Mesenchymal stem cell (in vitro differentiated cells and primary cell): Measurements from ENCODE around the gene ABTB2.

Experiments
- DNase-seq: peaks from one replicate; pipeline ENCODE4 v3.0.0-alpha.2; 2013
- H2AFZ ChIP-seq: one replicate; pipeline ENCODE4 v1.6.1; 2013; ENCODE audit warnings: low read depth, mild to moderate bottlenecking, control low read depth, inconsistent platforms, low read length, moderate library complexity
- H2AK5ac ChIP-seq: 2 replicates; pipeline ENCODE4 v1.6.1; 2013; ENCODE audit warnings: low read length, moderate library complexity, mild to moderate bottlenecking, inconsistent platforms; ENCODE audit not compliant: severe bottlenecking
- H2BK120ac ChIP-seq: one replicate; pipeline ENCODE4 v1.6.1; 2013; ENCODE audit warnings: low read depth, mild to moderate bottlenecking, inconsistent platforms, low read length, moderate library complexity
- H2BK12ac ChIP-seq, 2 experiments: one replicate each; pipeline ENCODE4 v1.6.1; 2013; ENCODE audit warnings: inconsistent platforms in 2 of 2, low read length in 2 of 2, mild to moderate bottlenecking in 2 of 2, moderate library complexity in 2 of 2, control low read depth in 1 of 2
- H2BK15ac ChIP-seq: one replicate; pipeline ENCODE4 v1.6.1; 2013; ENCODE audit warnings: mild to moderate bottlenecking, low read depth, inconsistent platforms; ENCODE audit not compliant: poor library complexity, severe bottlenecking
- H2BK5ac ChIP-seq: 2 replicates; pipeline ENCODE4 v1.6.1; 2013; ENCODE audit warnings: low read depth, mild to moderate bottlenecking, low read length, control low read depth, inconsistent platforms; ENCODE audit not compliant: poor library complexity, severe bottlenecking
- H3K14ac ChIP-seq, 2 experiments: one replicate each; pipeline ENCODE4 v1.6.1; 2013; ENCODE audit warnings: inconsistent platforms in 2 of 2, low read length in 2 of 2, control low read depth in 1 of 2, mild to moderate bottlenecking in 1 of 2, moderate library complexity in 1 of 2
- H3K18ac ChIP-seq, 2 experiments: one replicate each; pipeline ENCODE4 v1.6.1; 2013; ENCODE audit warnings: inconsistent platforms in 2 of 2, low read length in 2 of 2, control low read depth in 1 of 2, low read depth in 1 of 2, mild to moderate bottlenecking in 1 of 2
- H3K23ac ChIP-seq, 2 experiments: one replicate each; pipeline ENCODE4 v1.6.1; 2013; ENCODE audit warnings: inconsistent platforms in 2 of 2, low read length in 2 of 2, mild to moderate bottlenecking in 2 of 2, moderate library complexity in 2 of 2, control low read depth in 1 of 2
- H3K27ac ChIP-seq: 2 replicates; pipeline ENCODE4 v1.5.1; 2013; ENCODE audit warnings: mild to moderate bottlenecking, moderate library complexity, low read length, control low read depth, inconsistent platforms; ENCODE audit not compliant: poor library complexity, severe bottlenecking
- H3K27me3 ChIP-seq, 2 experiments: 2 replicates each; pipeline versions ENCODE4 v1.6.1 to v1.7.0; 2013; ENCODE audit warnings: low read length in 2 of 2, mild to moderate bottlenecking in 2 of 2, moderate library complexity in 2 of 2, control low read depth in 1 of 2, inconsistent platforms in 1 of 2; ENCODE audit not compliant: control insufficient read depth in 1 of 2, insufficient read depth in 1 of 2
- H3K36me3 ChIP-seq, 2 experiments: 2 replicates each; pipeline versions ENCODE4 v1.6.1 to v1.7.0; 2013; ENCODE audit warnings: low read length in 2 of 2, control low read depth in 1 of 2, inconsistent platforms in 1 of 2, low read depth in 1 of 2, mild to moderate bottlenecking in 1 of 2; ENCODE audit not compliant: insufficient read depth in 2 of 2, control insufficient read depth in 1 of 2
- H3K4ac ChIP-seq, 2 experiments: one replicate each; pipeline ENCODE4 v1.6.1; 2013; ENCODE audit warnings: inconsistent platforms in 2 of 2, low read length in 2 of 2, mild to moderate bottlenecking in 2 of 2, moderate library complexity in 2 of 2, control low read depth in 1 of 2, low read depth in 1 of 2
- H3K4me1 ChIP-seq: 2 replicates; pipeline ENCODE4 v1.6.1; 2013; ENCODE audit warnings: low read depth, low read length, control low read depth; ENCODE audit not compliant: control insufficient read depth, insufficient read depth
- H3K4me2 ChIP-seq: 2 replicates; pipeline ENCODE4 v1.6.1; 2013; ENCODE audit warnings: low read length, mild to moderate bottlenecking, inconsistent platforms; ENCODE audit not compliant: poor library complexity, severe bottlenecking
- H3K4me3 ChIP-seq, 2 experiments: 2 replicates each; pipeline versions ENCODE4 v1.5.1 to v1.7.0; 2013; ENCODE audit warnings: low read length in 2 of 2, mild to moderate bottlenecking in 2 of 2, control low read depth in 1 of 2, low read depth in 1 of 2; ENCODE audit not compliant: insufficient read depth in 1 of 2
- H3K79me1 ChIP-seq: replicated peaks from 2 replicates; pipeline ENCODE4 v1.6.1; 2013; ENCODE audit warnings: mild to moderate bottlenecking, control low read depth, low read length, inconsistent platforms; ENCODE audit not compliant: poor library complexity, severe bottlenecking
- H3K9ac ChIP-seq: 2 replicates; pipeline ENCODE4 v1.7.0; 2013; ENCODE audit warnings: mild to moderate bottlenecking, low read length, moderate library complexity
- H3K9me3 ChIP-seq: 2 replicates; pipeline ENCODE4 v1.7.0; 2013; ENCODE audit warnings: mild to moderate bottlenecking, low read length; ENCODE audit not compliant: control insufficient read depth
- H4K8ac ChIP-seq: one replicate; pipeline ENCODE4 v1.6.1; 2013; ENCODE audit warnings: inconsistent platforms, mild to moderate bottlenecking, low read length, moderate library complexity
- H4K91ac ChIP-seq: one replicate; pipeline ENCODE4 v1.6.1; 2013; ENCODE audit warnings: mild to moderate bottlenecking, low read length, inconsistent platforms
- WGBS: methylation state at CpG from one replicate; pipeline ENCODE4 v1.1.7; 2013; ENCODE audit warnings: mixed read lengths; 5-methylcytosine and 5-hydroxymethylcytosine counted together

The ABTB2 gene

GRCh38 chr11:34263441-34264091, 94.2 kb downstream of the ABTB2 start:
- H3K23ac ChIP-seq, result no peak overlapping the region
- H3K9ac ChIP-seq, result peak overlapping the region; percentile 21
- peaks cover 26% of the 10 kb centered on the region for H3K4me1 ChIP-seq
- H2BK5ac ChIP-seq, result no peak overlapping the region
- no peak overlapping the region for H2AFZ ChIP-seq
- H3K4ac ChIP-seq, result no peak overlapping the region
- H2AK5ac ChIP-seq, result no peak overlapping the region
- peaks cover 32% of the 10 kb centered on the region for H3K79me1 ChIP-seq
- H4K91ac ChIP-seq, result no peak overlapping the region
- no peak overlapping the region for H2BK12ac ChIP-seq
- H3K9me3 ChIP-seq, result no peaks in the 10 kb centered on the region
- H2BK15ac ChIP-seq, result no peak overlapping the region
- 77% methylated on average over 7 of the region's 7 CpGs for WGBS
- H3K27me3 ChIP-seq, result peaks cover 0 to 5% of the 10 kb centered on the region in 2 experiments
- no peak overlapping the region for H2BK120ac ChIP-seq
- H3K18ac ChIP-seq, result no peak overlapping the region
- DNase-seq, result peak; percentile 22
- H3K14ac ChIP-seq, result no peak overlapping the region
- no peak overlapping the region for H3K4me2 ChIP-seq
- peak overlapping the region in 1 of 2 experiments; percentile 21 for H3K4me3 ChIP-seq
- no peak overlapping the region for H3K27ac ChIP-seq
- H4K8ac ChIP-seq, result no peak overlapping the region
- H3K36me3 ChIP-seq, result no peaks in the 10 kb centered on the region

- Histone ChIP-seq H2BK12ac (no peak overlapping the region), H3K4me2 (no peak overlapping the region), H3K9ac (no peak overlapping the region), H3K4me3 (no peak overlapping the region), H3K27me3 (no peaks in the 10 kb centered on the region), H3K18ac (no peak overlapping the region), H3K14ac (no peak overlapping the region), H2AK5ac (peak overlapping the region; percentile 7), H3K4me1 (peaks cover 24% of the 10 kb centered on the region), H2AFZ (no peak overlapping the region), H3K23ac (no peak overlapping the region), H4K8ac (no peak overlapping the region), H3K79me1 (peaks cover 36% of the 10 kb centered on the region), H2BK5ac (no peak overlapping the region), H3K9me3 (no peaks in the 10 kb centered on the region), H4K91ac (no peak overlapping the region), H3K27ac (peak overlapping the region; percentile 42), H2BK120ac (no peak overlapping the region), H2BK15ac (no peak overlapping the region), H3K4ac (no peak overlapping the region), H3K36me3 (no peaks in the 10 kb centered on the region)
- WGBS, result 90% methylated on average over 8 of the region's 8 CpGs
- DNase-seq, result no peak
Measured at GRCh38 chr11:34262531-34263081, 95.2 kb downstream of the ABTB2 start.

GRCh38 chr11:34261820-34262219, 96.0 kb downstream of the ABTB2 start:
- Histone ChIP-seq H3K9me3 (no peaks in the 10 kb centered on the region), H4K8ac (no peak overlapping the region)
- 100% methylated on average over 1 of the region's 1 CpG for WGBS

GRCh38 chr11:34261095-34261494, 96.7 kb downstream of the ABTB2 start:
- Histone ChIP-seq H3K18ac (no peak overlapping the region), H2BK120ac (no peak overlapping the region), H3K79me1 (peaks cover 46% of the 10 kb centered on the region), H3K27me3 (peaks cover 0 to 5% of the 10 kb centered on the region in 2 experiments), H3K14ac (no peak overlapping the region), H3K36me3 (no peaks in the 10 kb centered on the region), H4K8ac (no peak overlapping the region), H2BK5ac (no peak overlapping the region), H3K4me2 (no peak overlapping the region), H3K4me1 (peaks cover 18% of the 10 kb centered on the region), H3K9ac (no peak overlapping the region), H4K91ac (no peak overlapping the region), H3K23ac (no peak overlapping the region), H3K9me3 (no peaks in the 10 kb centered on the region), H2AFZ (no peak overlapping the region), H2BK15ac (no peak overlapping the region), H3K27ac (no peak overlapping the region), H2BK12ac (no peak overlapping the region), H3K4ac (no peak overlapping the region), H3K4me3 (no peak overlapping the region), H2AK5ac (no peak overlapping the region)
- no CpG with 5 or more reads among the region's 2 CpGs for WGBS
- no peak for DNase-seq

More at GRCh38 chr11:34261820-34262219, 96.0 kb downstream of the ABTB2 start:
- Histone ChIP-seq H2BK15ac (no peak overlapping the region), H3K4me1 (peaks cover 20% of the 10 kb centered on the region), H3K18ac (no peak overlapping the region), H2BK12ac (no peak overlapping the region), H3K14ac (no peak overlapping the region), H3K79me1 (peaks cover 41% of the 10 kb centered on the region), H2AFZ (no peak overlapping the region), H3K27ac (no peak overlapping the region), H3K4me3 (no peak overlapping the region), H2BK120ac (no peak overlapping the region), H2AK5ac (peak overlapping the region; percentile 39), H4K91ac (no peak overlapping the region), H3K4me2 (no peak overlapping the region), H3K4ac (no peak overlapping the region), H3K36me3 (no peaks in the 10 kb centered on the region), H3K9ac (no peak overlapping the region), H3K23ac (no peak overlapping the region), H2BK5ac (no peak overlapping the region), H3K27me3 (peaks cover 0 to 5% of the 10 kb centered on the region in 2 experiments)
- DNase-seq, result no peak
